ENCODE results near the gene BPHL. TPM values are rescaled to one million over a fixed set of nuclear protein-coding genes. Genes with fewer than 3 reads are reported as not detected.
A peak's percentile ranks its signal among the peaks of the same experiment; 100 is the strongest.
"Not testable (repeated sequence)": the region's sequence is repeated elsewhere in the genome, so short reads cannot be mapped to it uniquely, and the experiment has no call there.

BPHL gene
- total and polyA plus RNA-seq, 2 of the 4 experiments (the other 2 are of a cell fraction) = 14.7 to 16.3 TPM

DNA sequence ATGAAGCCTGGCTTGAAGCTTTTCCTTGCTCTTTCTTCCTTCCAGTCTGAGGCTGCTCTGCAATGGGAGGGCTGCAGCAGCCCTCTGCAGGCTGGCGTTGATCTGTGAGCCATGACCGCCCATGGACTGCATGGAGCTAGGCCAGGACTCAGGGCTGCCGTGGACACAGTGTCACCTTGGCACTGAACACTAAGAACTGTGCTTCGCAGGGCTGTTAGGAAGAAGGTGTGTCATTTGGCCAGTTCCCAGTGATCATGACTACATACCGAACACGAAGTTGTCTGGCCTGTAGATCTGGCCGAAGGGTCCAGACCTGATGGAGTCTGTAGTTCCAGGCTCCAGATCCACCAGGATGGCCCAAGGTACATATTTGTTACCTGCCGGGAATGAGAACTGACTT lies 60.2 kb downstream of the BPHL start:
- dilution Hi-C loops (cut with HindIII; ENCODE audit: low sequenced_read_pairs, unreplicated experiment); H3K23ac ChIP-seq (ENCODE audit: low read depth, low read length); H2AK5ac ChIP-seq (ENCODE audit: low read depth, low read length); CTCF ChIA-PET; H2BK20ac ChIP-seq (ENCODE audit: low read depth, low read length); H3K4me2 ChIP-seq (ENCODE audit: low read depth, low read length); H2AK9ac ChIP-seq (replicated peaks; ENCODE audit: low read depth, low read length, poor library complexity); H3K4ac ChIP-seq (ENCODE audit: low read depth, low read length); H4K8ac ChIP-seq (ENCODE audit: low read depth in 2 of 2, low read length in 2 of 2); DNase-seq; H3K14ac ChIP-seq (replicated peaks; ENCODE audit: low read depth, low read length); in situ Hi-C loops (cut with MboI; ENCODE audit: low sequenced_read_pairs); H4K5ac ChIP-seq (ENCODE audit: low read depth, low read length); H4K91ac ChIP-seq (ENCODE audit: insufficient read depth, low read depth, low read length); H3K18ac ChIP-seq (ENCODE audit: low read depth, low read length); H3K9ac ChIP-seq (ENCODE audit: low read depth, low read length); H3K9me1 ChIP-seq (ENCODE audit: insufficient read depth, low read length); H3K36me3 ChIP-seq (ENCODE audit: control insufficient read depth, insufficient read depth, low read length); H4K20me1 ChIP-seq (ENCODE audit: insufficient read depth, low read length); H2BK15ac ChIP-seq (ENCODE audit: low read depth, low read length); BruUV-seq (replicated peaks); H3K27ac ChIP-seq (ENCODE audit: insufficient read depth, low read length); H3K56ac ChIP-seq (ENCODE audit: extremely low read depth, insufficient read depth, low read length); H3K4me1 ChIP-seq (ENCODE audit: control insufficient read depth, insufficient read depth, low read length); ATAC-seq (ENCODE audit: low read depth); H3K4me3 ChIP-seq (ENCODE audit: insufficient read depth, low read depth, low read length); H2BK5ac ChIP-seq (ENCODE audit: low read depth, low read length, poor library complexity, severe bottlenecking); H3K79me1 ChIP-seq (ENCODE audit: low read depth in 1 of 2, low read length in 2 of 2); H3K9me3 ChIP-seq (ENCODE audit: control insufficient read depth, insufficient read depth, low read length); POLR2A ChIA-PET (ENCODE audit: unreplicated experiment); H2AFZ ChIP-seq (replicated peaks; ENCODE audit: low read length, poor library complexity); intact Hi-C loops (cut with micrococcal nuclease); H2BK120ac ChIP-seq (ENCODE audit: low read depth, low read length): not testable (repeated sequence)
- peaks cover 10% of the 10 kb centered on the region for H3K27me3 ChIP-seq (ENCODE audit: control insufficient read depth, insufficient read depth, low read length)
- WGBS, 2 experiments (ENCODE audit: extremely low coverage in 2 of 2, insufficient read length in 1 of 2) = 90% methylated on average over 4 of the region's 8 CpGs; no CpG with 5 or more reads in 1 of the 2 experiments

DNA sequence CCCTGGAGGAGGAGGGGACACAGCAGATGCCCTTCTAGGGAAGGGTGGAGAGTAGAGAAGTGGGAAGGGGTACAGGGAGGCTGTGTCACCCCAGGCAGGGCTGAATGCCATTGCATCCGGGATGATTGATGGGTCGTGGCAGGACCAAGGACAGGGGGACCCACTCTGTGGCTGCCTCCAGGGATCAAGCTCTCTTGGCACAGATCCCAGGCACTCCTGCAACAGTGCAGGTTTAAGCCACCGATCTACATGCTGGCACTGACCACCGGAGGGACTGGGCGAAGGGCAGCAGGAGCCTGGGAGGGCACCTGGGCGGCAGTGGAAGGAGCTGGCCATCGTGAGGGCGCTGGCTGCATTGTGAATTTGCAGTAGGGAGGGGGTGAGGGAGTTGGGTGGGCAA lies 61.4 kb downstream of the BPHL start:
- H3K4me2 ChIP-seq (ENCODE audit: low read depth, low read length) = peak overlapping the region; percentile 71
- H3K14ac ChIP-seq (replicated peaks; ENCODE audit: low read depth, low read length); H4K91ac ChIP-seq (ENCODE audit: insufficient read depth, low read depth, low read length); H3K27ac ChIP-seq (ENCODE audit: insufficient read depth, low read length); H3K9me3 ChIP-seq (ENCODE audit: control insufficient read depth, insufficient read depth, low read length); H3K23ac ChIP-seq (ENCODE audit: low read depth, low read length); H2BK120ac ChIP-seq (ENCODE audit: low read depth, low read length); CTCF ChIA-PET; intact Hi-C loops (cut with micrococcal nuclease); ATAC-seq (ENCODE audit: low read depth); H2AK9ac ChIP-seq (replicated peaks; ENCODE audit: low read depth, low read length, poor library complexity); H3K9me1 ChIP-seq (ENCODE audit: insufficient read depth, low read length); H4K5ac ChIP-seq (ENCODE audit: low read depth, low read length); H4K20me1 ChIP-seq (ENCODE audit: insufficient read depth, low read length); H3K4me1 ChIP-seq (ENCODE audit: control insufficient read depth, insufficient read depth, low read length); H2BK5ac ChIP-seq (ENCODE audit: low read depth, low read length, poor library complexity, severe bottlenecking); H3K36me3 ChIP-seq (ENCODE audit: control insufficient read depth, insufficient read depth, low read length); H3K9ac ChIP-seq (ENCODE audit: low read depth, low read length); BruUV-seq (replicated peaks); H2AFZ ChIP-seq (replicated peaks; ENCODE audit: low read length, poor library complexity); H2BK15ac ChIP-seq (ENCODE audit: low read depth, low read length); H2AK5ac ChIP-seq (ENCODE audit: low read depth, low read length); dilution Hi-C loops (cut with HindIII; ENCODE audit: low sequenced_read_pairs, unreplicated experiment); H3K79me1 ChIP-seq (ENCODE audit: low read depth in 1 of 2, low read length in 2 of 2); DNase-seq; POLR2A ChIA-PET (ENCODE audit: unreplicated experiment); in situ Hi-C loops (cut with MboI; ENCODE audit: low sequenced_read_pairs); H4K8ac ChIP-seq (ENCODE audit: low read depth in 2 of 2, low read length in 2 of 2); H3K4ac ChIP-seq (ENCODE audit: low read depth, low read length); H3K18ac ChIP-seq (ENCODE audit: low read depth, low read length); H2BK20ac ChIP-seq (ENCODE audit: low read depth, low read length); H3K56ac ChIP-seq (ENCODE audit: extremely low read depth, insufficient read depth, low read length): not testable (repeated sequence)
- H3K27me3 ChIP-seq (ENCODE audit: control insufficient read depth, insufficient read depth, low read length) = peaks cover 18% of the 10 kb centered on the region
- no CpG with 5 or more reads among the region's 8 CpGs for WGBS, 2 experiments (ENCODE audit: extremely low coverage in 2 of 2, insufficient read length in 1 of 2)
- peak overlapping the region; percentile 42 for H3K4me3 ChIP-seq (ENCODE audit: insufficient read depth, low read depth, low read length)

Data from IMR-90 (cell line).